HG02943 (cell line): Measurements from ENCODE around the gene ZNF362.
"Not testable (repeated sequence)": the region's sequence is repeated elsewhere in the genome, so short reads cannot be mapped to it uniquely, and the experiment has no call there.

ENCODE experiments used
- ATAC-seq: cut with Tn5 transposase; IDR thresholded peaks from one replicate; pipeline ENCODE4 v1.9.1; 2021; ENCODE audit warnings: mild to moderate bottlenecking, low read depth, moderate library complexity; ENCODE audit not compliant: unreplicated experiment

Gene ZNF362

GRCh38 chr1:33256471-33257206 lies at the start of gene ZNF362:
Gene ZNF362, plus strand, starts transcription at chr1:33256492. Its CDS starts 14,083 bp downstream, at chr1:33270575.
- ATAC-seq, result no peak

- no peak for ATAC-seq
Measured at GRCh38 chr1:33211972-33212371, 44.3 kb upstream of the ZNF362 start.

GRCh38 chr1:33219886-33220661 lies 36.2 kb upstream of the ZNF362 start:
- ATAC-seq, result no peak

- ATAC-seq, result no peak
Measured at GRCh38 chr1:33220676-33221384, 35.5 kb upstream of the ZNF362 start.

- ATAC-seq, result no peak
Measured at GRCh38 chr1:33221385-33221758, 34.9 kb upstream of the ZNF362 start.

- no peak for ATAC-seq
Measured at GRCh38 chr1:33222381-33222780, 33.9 kb upstream of the ZNF362 start.

GRCh38 chr1:33224166-33224707 lies 32.1 kb upstream of the ZNF362 start:
- ATAC-seq, result no peak

- no peak for ATAC-seq
Measured at GRCh38 chr1:33225586-33225985, 30.7 kb upstream of the ZNF362 start.

GRCh38 chr1:33228935-33229487 lies 27.3 kb upstream of the ZNF362 start:
- ATAC-seq, result no peak

GRCh38 chr1:33231166-33231565 lies 25.1 kb upstream of the ZNF362 start:
- no peak for ATAC-seq

GRCh38 chr1:33232716-33233115 lies 23.6 kb upstream of the ZNF362 start:
- ATAC-seq, result no peak

GRCh38 chr1:33234131-33234530 lies 22.2 kb upstream of the ZNF362 start:
- no peak for ATAC-seq

- no peak for ATAC-seq
Measured at GRCh38 chr1:33234588-33234990, 21.7 kb upstream of the ZNF362 start.

- ATAC-seq, result no peak
Measured at GRCh38 chr1:33235521-33235920, 20.8 kb upstream of the ZNF362 start.

- ATAC-seq, result no peak
Measured at GRCh38 chr1:33236498-33236897, 19.8 kb upstream of the ZNF362 start.

GRCh38 chr1:33237579-33237978 lies 18.7 kb upstream of the ZNF362 start:
- no peak for ATAC-seq

GRCh38 chr1:33238194-33238724 lies 18.0 kb upstream of the ZNF362 start:
- ATAC-seq, result not testable (repeated sequence)

GRCh38 chr1:33239410-33239809 lies 16.9 kb upstream of the ZNF362 start:
- ATAC-seq, result not testable (repeated sequence)

- no peak for ATAC-seq
Measured at GRCh38 chr1:33241866-33242265, 14.4 kb upstream of the ZNF362 start.

GRCh38 chr1:33242652-33243051 lies 13.6 kb upstream of the ZNF362 start:
- no peak for ATAC-seq
